HG03378 (cell line): ENCODE measurements around the gene LY86.

ENCODE experiments used
- ATAC-seq: cut with Tn5 transposase; IDR thresholded peaks from one replicate; pipeline ENCODE4 v1.9.1; 2021; ENCODE audit warnings: mild to moderate bottlenecking, moderate library complexity; ENCODE audit not compliant: unreplicated experiment

Gene LY86

DNA sequence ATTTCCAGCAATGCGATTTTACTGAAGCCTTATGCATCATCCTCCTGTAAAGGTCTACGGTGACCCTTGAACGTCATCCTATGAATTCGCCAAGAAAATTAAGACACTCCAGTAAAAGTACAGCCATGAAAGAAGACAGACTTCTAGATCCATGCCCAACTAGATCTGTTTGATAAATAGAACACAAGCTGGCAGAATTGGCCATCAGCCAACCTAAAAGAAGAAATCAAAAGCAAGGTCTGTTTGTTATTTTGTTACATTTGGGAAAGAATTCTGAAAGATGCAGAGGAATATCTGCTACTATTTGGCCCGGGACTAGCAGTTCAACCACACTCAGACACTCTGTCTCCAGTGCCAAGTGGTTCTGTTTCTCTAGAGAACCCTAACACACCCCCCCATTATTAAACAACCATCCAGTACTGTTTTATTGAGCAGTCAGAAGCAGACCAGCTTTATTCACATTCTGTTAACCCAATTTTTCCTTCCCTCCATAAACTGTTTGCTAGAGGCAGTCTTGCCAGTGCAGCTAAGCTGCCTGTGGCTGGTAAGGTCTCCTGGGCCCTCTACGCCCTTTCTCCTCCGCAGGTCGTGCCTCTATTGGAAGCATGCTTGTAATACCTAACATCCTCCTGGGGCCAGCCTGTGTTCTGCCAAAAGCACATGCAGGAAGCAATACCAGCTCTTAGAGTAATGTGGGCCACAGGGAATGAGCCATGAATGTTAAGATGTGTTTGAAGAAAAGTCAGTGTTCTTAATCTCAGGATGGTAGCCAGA lies 30.7 kb downstream of the LY86 start:
- ATAC-seq: no peak

DNA sequence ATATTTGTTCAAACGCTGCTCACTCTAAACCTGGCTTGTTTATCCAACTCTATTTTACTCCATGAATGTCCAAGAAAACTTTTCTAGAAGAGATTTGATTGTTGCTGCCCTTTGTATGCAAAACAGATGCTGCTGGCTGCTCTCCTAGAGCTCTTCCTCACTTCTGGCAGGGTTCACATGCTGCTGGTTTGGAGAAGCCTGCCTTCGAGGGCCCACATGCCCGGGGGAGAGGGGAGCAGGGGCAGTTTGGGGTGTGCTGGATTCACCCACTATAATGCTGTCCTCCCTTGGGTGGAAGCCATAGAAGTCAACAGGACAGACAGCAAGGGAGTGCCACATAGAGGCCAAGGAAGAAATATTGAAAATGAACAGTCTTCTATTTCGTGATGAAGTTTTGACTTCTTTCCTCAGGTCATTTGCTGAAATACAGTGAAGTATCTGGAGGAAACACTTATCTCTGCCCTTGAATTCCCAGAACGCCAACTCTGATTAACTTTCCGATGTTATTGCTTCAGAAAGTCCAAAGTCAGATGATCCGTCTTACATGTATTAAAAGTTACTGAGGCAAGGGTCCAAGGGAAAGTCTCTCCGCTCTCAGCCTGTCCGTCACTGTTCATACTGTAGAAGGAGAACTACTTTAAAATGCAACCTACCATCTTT lies 32.4 kb downstream of the LY86 start:
- ATAC-seq: no peak

DNA sequence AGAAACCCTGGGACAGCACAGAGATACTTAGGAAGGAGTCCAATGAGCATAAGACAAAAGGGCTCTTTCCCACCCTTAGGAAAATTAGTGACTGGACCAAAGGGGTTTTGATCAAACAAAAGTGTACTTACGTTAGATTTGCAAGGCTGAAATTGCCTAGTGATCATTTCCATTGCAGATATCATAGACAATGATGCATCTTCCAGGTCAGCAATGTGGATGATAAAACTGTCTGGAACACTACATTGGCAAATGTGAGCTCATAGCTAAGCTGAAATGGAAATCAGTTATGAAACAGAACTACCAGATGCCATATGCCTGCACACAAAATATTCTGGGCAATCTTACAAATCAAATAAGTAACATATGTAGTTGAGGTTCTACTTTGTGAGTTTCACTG lies 34.0 kb downstream of the LY86 start:
- no peak for ATAC-seq

DNA sequence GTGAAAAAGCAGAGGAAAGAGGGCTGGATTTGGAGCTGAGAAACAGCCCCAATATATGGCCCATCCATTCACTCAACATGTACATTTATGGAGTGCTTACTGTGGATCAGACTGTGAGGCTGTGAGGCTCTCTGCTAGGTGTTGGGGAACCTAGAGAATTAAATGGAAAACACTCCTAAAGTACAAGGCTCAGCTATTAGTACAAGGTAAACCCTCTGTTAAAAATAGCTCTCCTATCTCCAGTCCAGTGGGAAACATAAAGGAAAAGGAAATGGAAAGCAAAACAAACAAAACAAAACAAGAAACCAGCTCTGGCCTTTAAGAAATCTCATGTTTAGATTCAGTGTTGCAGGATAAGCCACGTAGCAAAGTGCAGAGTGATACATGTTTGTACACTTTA lies 35.0 kb downstream of the LY86 start:
- no peak for ATAC-seq

DNA sequence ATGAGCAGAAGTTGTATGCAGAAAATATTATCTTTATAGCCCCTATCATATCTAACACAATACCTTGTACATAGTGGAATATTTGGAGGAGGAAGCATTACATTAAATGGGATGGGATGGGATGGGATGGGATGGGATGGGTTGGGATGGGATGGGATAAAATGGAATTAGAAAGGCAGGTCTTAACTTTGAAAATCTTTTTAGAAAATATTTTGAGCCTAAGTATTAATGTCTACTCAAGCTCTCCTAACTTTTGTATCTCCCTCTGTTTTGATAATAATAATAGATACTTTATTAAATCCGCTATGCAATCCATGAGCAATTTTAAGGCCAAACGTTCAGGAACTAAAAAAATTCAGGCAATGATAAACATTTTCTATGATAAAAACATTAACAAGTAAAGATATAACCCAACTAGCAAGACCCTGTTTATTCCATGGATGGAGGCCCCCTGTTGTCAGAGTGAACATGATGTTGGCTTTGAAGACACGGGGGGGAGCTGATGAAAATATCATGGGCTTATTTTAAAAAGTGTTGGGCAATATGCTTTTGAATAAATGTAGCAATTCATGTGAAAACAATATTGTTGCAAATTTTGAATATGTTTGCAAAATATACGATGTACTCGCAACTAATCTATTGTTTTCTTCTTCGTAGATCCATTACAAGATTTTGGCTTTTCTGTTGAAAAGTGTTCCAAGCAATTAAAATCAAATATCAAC lies 35.9 kb downstream of the LY86 start:
- no peak for ATAC-seq

DNA sequence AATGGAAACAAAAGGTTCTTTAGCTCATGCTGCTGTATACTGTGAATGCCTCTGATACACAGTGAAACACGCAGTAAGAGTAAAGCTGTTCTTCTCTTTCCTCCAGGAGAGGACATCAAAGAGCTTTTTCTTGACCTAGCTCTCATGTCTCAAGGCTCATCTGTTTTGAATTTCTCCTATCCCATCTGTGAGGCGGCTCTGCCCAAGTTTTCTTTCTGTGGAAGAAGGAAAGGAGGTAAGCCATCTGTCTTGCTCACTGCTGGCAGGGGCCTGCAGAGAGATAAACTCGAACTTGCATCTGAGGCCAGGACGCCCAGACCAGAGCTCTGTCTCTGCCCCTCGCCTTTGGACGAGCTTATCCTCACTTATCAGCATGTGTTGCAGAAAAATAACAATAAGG lies 37.7 kb downstream of the LY86 start:
- no peak for ATAC-seq

DNA sequence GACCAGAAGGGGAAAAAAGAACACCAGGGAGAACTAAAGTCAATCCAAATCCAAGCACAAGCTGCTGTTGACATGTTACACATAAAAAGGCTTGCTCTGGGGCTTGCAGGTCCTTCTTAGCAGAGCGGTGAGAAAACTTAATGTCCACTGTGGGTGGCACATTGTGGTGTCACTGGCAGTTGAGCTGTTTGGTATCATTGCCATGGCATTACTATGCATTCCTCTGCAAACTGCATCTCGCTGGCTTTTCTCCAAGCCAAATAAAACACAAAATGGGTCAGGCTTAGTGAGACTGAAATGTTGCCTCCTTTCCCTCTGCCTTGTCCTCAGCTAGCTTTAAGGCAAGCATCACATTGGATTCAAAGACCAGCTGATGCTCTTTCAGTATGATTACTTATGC lies 40.9 kb downstream of the LY86 start:
- no peak for ATAC-seq

DNA sequence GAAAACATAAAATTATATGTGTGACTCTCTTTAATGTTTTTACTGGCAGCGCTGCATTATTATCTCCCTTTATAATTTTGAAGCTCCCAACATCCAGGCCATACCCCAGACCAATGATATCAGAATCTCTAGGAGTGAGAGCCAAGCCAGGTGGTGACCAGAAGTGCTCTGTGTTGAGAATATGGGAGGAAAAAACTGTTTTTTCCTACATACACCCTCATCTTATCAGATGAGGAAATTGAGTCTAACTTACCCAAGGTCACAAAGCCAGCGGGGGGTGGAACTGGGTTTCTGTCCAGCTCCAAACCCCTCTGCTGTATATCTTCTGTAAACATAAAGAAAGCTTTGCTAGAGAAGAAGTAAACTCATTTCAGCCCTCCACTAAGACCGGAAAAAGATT lies 42.5 kb downstream of the LY86 start:
- ATAC-seq: no peak

DNA sequence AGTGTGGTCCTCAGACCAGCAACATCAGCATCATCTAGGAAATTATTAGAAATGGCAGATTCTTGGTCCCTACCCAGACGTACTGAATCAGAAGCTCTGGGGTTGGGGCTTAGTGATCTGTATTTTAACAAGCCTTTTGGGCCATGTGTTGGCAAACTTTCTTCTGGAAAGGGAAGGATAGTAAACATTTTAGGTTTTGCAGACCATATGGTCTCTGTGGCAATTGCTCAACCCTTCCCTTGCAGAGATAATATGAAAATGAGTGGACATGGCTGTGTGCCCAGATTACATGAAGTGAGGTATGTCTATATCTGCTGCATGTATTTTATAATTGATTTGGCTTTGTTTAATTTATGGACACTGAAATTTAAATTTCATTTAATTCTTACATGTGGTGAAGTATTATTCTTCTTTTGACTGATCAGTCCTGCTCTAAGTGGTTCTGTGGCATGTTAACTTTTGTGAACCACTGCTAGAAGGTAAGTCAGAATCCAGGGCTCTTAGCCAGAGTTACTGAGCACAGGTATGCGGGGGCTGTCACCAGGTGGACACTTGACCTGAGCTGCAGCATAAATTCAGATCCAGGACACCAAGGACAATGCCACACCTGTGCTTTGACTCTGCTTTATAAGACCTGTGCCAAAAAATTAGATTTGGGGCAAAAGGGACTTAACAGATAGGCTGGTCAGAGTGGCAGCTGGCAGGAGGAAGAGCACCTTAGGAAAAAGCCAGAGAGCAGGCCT lies 43.2 kb downstream of the LY86 start:
- ATAC-seq: no peak

DNA sequence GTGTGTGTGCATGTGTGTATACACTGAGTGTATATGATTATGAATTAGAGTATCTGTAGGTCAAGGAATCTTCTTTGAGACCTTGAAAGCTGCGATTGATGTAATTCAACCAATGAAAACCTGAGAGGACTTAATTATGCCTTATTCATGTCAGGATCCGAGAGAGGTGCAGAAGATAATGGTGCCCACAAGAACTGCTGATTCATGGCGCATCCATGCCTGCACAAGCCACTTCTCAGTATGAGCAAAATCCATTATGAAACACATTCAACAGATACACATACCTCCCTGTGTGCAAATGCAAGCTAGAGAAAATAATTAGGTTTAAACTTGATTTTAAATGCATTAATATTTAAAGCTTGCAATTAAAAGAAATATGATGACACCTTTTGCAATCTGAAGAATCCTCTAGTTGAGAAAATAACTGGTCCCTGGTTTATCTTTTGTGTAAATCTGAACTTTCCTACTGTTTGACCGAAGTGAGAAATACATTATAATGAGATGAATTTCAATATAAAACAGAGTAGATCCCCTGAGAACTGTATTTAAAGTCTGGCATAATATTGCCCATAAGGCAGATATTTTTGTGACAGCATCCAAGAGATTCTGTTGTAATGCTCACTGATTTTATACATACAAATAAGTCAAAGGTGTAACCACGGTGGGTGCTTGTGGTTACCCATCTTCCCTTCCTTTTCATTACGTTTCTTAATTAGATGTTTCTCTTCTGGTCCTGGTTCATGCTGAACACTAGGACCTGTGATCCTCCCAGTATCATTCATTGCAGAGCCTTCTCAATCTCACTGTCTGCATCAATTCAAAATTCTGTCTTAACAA lies 45.6 kb downstream of the LY86 start:
- no peak for ATAC-seq

DNA sequence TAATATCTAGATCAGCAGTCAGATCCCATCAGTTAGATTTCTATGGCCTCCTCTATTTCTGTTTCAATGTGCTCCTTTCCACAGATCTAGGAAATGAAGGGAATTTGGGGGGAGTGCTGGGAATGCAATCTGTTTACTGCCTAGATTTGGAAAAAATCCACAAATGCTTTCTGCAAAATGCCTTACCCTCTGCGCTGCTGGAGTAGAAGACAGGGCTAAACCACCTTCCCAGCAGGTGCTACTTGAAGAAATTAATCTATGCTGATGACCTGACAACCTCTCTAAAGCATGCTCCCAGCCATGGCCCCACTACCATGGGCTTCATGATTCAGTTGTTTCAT lies 46.2 kb downstream of the LY86 start:
- ATAC-seq: no peak

DNA sequence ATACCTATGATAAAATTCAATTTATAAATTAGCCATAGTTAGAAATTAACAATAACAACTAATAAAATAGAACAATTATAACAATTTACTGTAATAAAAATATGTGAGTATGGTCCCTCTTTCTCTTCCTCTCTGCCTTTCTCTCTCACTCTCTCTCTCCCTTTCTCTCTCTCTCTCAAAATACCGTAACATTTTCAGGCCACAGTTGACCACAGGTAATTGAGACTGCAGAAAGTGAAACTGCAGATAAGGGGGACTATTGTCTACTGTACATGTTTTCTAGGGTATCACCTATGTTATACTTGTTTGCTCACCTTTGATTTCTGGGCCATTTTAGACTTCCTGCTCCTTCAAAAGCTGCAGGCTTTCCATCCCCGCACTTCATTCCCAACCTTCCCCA lies 46.8 kb downstream of the LY86 start:
- peak; percentile 60 for ATAC-seq

DNA sequence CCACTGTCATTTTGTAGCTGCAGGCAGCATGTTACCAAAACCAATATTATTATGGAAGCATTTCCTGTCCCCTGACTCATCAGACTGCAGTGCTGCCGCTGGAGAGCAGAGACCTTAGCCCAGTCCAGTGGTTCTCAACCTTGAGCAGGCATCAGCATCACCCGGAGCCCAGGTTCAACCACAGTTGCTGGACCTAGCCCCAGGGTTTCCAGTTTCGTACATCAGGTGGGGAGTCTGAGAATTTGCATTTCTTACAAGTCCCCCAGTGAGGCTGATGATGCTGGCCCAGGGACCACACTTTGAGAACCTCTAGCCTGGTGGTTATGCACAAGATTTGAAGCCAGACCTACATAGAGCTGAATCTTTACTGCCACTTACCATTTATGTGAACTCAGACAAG lies 47.3 kb downstream of the LY86 start:
- ATAC-seq: peak; percentile 39

DNA sequence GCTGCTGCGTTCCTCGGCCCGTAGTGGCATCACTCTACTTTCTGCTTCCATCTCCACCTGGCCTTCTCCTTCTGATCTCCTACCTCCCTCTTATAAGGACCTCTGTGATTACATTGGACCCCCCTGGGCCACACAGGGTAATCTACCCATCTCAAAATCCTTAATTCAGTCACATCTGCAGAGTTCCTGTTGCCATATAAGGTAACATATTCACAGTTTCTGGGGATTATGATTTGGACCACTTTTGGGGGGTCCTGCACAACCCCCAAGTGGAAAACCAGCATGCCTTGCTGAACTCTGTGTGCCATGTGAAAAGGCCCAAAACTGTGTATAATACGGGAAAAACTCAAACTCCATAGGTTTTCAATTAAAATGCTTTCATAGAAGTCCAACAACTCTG lies 51.1 kb downstream of the LY86 start:
- ATAC-seq: no peak

DNA sequence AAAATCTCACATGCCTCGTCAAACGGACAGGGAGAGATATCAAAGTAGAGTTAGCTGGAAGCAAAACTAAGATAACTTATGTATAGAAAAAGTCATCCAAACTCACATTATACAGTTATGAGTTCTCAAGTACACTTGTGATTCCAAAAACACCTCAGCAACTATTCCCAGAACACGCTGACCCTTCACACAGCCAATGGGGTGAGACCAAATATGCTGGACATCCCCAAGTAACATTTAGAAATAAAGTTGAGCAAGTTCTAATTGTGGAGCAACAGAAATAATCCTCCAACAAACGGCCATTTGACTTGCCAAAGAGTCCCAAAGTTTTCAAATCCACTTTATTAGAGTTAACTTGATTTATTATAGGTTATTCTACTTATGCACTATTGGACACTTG lies 52.4 kb downstream of the LY86 start:
- ATAC-seq: no peak

DNA sequence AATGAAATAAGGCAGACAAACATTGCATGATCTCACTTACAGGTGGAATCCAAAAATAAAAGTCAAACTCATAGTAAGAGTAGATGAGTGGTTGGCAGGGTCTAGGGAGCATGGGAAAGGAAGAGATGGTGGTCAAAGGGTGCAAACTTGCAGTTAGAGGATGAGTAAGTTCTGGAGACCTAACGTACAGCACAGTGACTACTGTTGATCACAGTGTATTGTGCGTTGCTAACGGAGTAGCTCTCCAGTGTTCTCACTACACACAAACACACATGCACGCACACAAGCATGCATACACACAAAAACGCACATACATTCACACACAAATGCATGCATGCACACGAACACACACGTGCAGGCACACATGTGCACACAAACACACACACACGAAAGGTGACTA lies 54.9 kb downstream of the LY86 start:
- peak; percentile 89 for ATAC-seq

DNA sequence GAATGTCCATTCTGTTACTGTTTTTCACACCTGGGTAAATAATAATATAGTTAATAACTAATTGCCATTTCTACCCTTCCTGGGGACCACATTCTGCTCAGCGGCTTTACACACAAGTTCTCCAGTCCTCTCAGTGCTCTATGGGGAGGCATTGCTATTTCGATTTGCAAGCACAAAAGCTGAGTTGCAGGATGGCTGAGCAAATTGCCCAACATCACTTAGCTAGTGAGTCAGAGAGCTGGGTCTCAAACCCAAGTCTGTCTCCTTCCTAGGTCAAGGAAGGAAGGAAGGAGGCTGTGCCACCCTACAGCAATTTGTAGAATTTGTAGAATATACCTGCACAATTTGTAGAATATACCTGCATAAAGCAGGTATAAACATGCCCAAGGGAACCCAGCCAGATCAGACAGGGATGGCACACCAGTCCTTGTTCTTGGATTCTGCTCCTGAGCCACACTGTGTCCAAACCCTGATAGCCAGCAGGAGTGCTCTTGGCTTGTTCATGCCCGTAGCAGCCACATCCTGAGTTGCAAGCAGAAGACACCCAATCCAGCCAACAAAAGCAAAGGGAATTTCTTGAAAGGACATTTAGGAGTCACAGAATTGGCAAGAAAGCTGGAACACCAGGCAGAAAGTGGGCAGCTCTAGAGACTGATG lies 56.9 kb downstream of the LY86 start:
- ATAC-seq: no peak

DNA sequence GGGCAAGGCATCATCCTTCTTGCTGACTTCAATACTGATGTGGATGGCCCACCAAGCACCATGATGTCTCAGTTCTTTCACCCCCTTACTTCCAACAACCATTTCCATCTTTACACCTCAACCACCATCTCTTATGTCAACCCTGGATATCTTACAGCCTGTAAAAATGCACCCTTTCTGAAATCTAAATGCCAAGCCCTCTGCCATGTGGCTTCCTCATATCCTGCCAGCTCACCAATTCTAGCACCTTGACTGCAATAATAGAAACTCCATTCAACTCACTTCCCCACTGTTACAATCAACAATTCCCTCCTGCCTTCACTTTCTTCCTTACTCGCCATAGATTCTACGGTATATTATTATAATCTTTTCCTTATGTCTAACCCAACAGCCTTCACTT lies 57.9 kb downstream of the LY86 start:
- no peak for ATAC-seq

DNA sequence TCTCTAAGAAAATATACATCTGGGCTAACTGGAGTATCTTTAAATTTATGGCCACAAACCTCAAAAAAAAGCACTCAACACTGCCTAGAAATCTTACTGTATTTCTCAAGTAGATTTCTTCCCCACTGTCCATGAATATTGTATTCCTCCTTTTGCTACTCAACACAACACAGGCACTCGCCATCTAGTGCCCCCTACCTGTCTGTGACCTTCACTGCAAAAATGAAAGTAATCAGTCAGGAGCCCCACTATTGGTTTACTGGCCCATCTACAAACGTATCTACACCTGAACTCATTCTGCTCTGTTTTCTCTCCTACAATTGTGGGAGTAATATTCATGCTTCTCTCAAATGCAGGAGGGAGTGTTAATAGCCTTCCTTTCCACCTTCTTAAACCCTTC lies 58.3 kb downstream of the LY86 start:
- no peak for ATAC-seq

DNA sequence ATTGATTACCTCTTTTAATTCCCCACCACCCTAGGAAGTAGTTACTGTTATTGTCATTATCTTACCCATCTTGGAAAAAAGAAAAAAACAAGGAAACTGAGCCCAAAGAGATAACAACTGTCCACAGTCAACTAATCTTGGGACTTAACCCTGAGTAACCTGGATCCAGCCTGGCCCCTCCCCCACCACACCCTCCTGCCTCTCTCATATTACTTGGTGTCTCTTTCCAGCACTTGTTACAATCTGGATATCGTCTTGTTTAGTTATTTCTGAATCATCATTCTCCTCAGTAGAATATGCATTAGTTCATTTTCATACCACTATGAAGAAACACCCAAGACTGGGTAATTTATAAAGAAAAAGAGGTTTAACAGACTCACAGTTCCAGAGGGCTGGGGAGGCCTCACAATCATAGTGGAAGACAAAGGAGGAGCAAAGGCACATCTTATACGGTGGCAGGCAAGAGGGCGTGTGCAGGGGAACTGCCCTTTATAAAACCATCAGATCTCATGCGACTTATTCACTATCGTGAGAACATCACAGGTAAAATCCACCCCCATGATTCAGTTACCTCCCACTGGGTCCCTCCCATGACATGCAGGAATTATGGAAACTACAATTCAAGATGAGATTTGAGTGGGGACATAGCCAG lies 60.3 kb downstream of the LY86 start:
- ATAC-seq: no peak
